Endodermal cell (in vitro differentiated cells): Measurements from ENCODE around the gene TMEM223. TPM values are rescaled to one million over a fixed set of nuclear protein-coding genes. Genes with fewer than 3 reads are reported as not detected.
A peak's percentile ranks its signal among the peaks of the same experiment; 100 is the strongest.

Source experiments
- DNase-seq: peaks from one replicate; pipeline ENCODE4 v3.0.0-alpha.2; 2017
- H3K27ac ChIP-seq: 2 replicates; pipeline ENCODE4 v1.5.1; 2013; ENCODE audit warnings: mild to moderate bottlenecking, low read depth, low read length, moderate library complexity
- H3K27me3 ChIP-seq: 2 replicates; pipeline ENCODE4 v1.6.1; 2013; ENCODE audit warnings: mild to moderate bottlenecking, low read length, moderate library complexity; ENCODE audit not compliant: insufficient read depth, control insufficient read depth, poor library complexity, severe bottlenecking
- H3K36me3 ChIP-seq: 2 replicates; pipeline ENCODE4 v1.7.0; 2013; ENCODE audit warnings: mild to moderate bottlenecking, low read length, moderate library complexity; ENCODE audit not compliant: control insufficient read depth, insufficient read depth
- H3K4me1 ChIP-seq: one replicate; pipeline ENCODE4 v1.7.0; 2013; ENCODE audit warnings: low read length; ENCODE audit not compliant: control insufficient read depth, insufficient read depth
- H3K4me3 ChIP-seq: 2 replicates; pipeline ENCODE4 v1.5.1; 2013; ENCODE audit warnings: mild to moderate bottlenecking, low read length, moderate library complexity
- H3K9ac ChIP-seq: 2 replicates; pipeline ENCODE4 v1.6.1; 2013; ENCODE audit warnings: mild to moderate bottlenecking, low read length, moderate library complexity; ENCODE audit not compliant: poor library complexity, severe bottlenecking; ENCODE audit errors: extremely low read depth
- H3K9me3 ChIP-seq: 2 replicates; pipeline ENCODE4 v1.6.1; 2013; ENCODE audit warnings: mild to moderate bottlenecking, low read length, moderate library complexity; ENCODE audit not compliant: control insufficient read depth
- H3K27ac Mint-ChIP-seq: 2 replicates; pipeline ENCODE4 v1.8.0; 2020; ENCODE audit warnings: mixed read lengths
- H3K27me3 Mint-ChIP-seq: 2 replicates; pipeline ENCODE4 v1.8.0; 2021; ENCODE audit warnings: mild to moderate bottlenecking, mixed read lengths; ENCODE audit not compliant: insufficient read depth
- H3K36me3 Mint-ChIP-seq: 2 replicates; pipeline ENCODE4 v1.8.0; 2020; ENCODE audit warnings: low read depth, mixed read lengths
- H3K4me1 Mint-ChIP-seq: 2 replicates; pipeline ENCODE4 v1.8.0; 2020; ENCODE audit warnings: mixed read lengths
- H3K4me3 Mint-ChIP-seq: 2 replicates; pipeline ENCODE4 v1.8.0; 2020; ENCODE audit warnings: mild to moderate bottlenecking, moderate library complexity, mixed read lengths
- H3K9me3 Mint-ChIP-seq: 2 replicates; pipeline ENCODE4 v1.8.0; 2020; ENCODE audit warnings: mild to moderate bottlenecking, mixed read lengths
- CTCF ChIP-seq: fragments of 200-600 bp; sonication (generic); conservative IDR thresholded peaks from 2 replicates; pipeline ENCODE4 v1.5.0; 2021; ENCODE audit warnings: antibody characterized with exemption, mild to moderate bottlenecking
- WGBS, 2 experiments: methylation state at CpG; one replicate each; pipeline versions ENCODE4 v1.1.5 to v1.1.7; 2013; ENCODE audit warnings: missing lambda C conversion rate in 2 of 2, mixed read lengths in 1 of 2; ENCODE audit not compliant: insufficient coverage in 1 of 2, insufficient read length in 1 of 2; 5-methylcytosine and 5-hydroxymethylcytosine counted together
- total RNA-seq, 2 donors: library from RNA; stranded (reverse); fragmentation: NEBNext Ultra II Directional in 1 of 2; extraction: Animal tissue kit (Norgen Biotek cat#: 25700) in 1 of 2; gene quantifications; 2 replicates in 1 of 2; 3 replicates in 1 of 2; pipeline ENCODE4 v1.2.1, GENCODE V29; 2021

Gene TMEM223
- total RNA-seq, 2 donors from 2014 or later: 18.4 to 21.0 TPM

- no peaks in the 10 kb centered on the region for H3K4me1 ChIP-seq
- no peak overlapping the region for H3K27ac ChIP-seq
- Mint-ChIP-seq H3K27me3 (no peaks in the 10 kb centered on the region), H3K4me1 (peaks cover 15% of the 10 kb centered on the region), H3K36me3 (peaks cover 37% of the 10 kb centered on the region), H3K4me3 (peak overlapping the region; percentile 92), H3K9me3 (no peaks in the 10 kb centered on the region), H3K27ac (peak overlapping the region; percentile 82)
- H3K27me3 ChIP-seq: no peaks in the 10 kb centered on the region
- 90 to 91% methylated on average over 2 to 3 of the region's 3 CpGs for WGBS, 2 experiments
- H3K36me3 ChIP-seq: peaks cover 47% of the 10 kb centered on the region
- H3K9ac ChIP-seq: no peak overlapping the region
- no peak for DNase-seq
- no peak for TF ChIP-seq CTCF
- H3K4me3 ChIP-seq: no peak overlapping the region
- H3K9me3 ChIP-seq: no peaks in the 10 kb centered on the region
Measured at GRCh38 chr11:62789576-62789975, 2.2 kb downstream of the TMEM223 start.

DNA sequence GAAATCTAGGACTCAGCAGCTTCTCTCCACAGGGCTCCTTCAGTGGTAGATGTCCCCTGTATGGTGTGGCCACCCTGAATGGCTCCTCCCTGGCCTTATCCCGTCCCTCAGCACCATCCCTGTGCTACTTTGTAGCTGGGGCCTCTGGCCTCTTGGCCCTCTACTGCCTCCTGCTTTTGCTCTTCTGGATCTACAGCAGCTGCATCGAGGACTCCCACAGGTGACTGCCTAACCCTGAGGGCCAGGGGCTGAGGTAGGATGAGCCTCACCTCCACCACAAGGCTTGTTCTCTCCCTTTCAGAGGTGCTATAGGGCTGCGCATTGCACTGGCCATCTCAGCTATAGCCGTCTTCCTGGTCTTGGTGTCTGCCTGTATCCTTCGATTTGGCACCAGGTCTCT lies 2.8 kb downstream of the TMEM223 start:
- peak; percentile 65 for DNase-seq
- H3K9ac ChIP-seq: no peak overlapping the region
- no peak overlapping the region for H3K4me3 ChIP-seq
- H3K9me3 Mint-ChIP-seq: no peaks in the 10 kb centered on the region
- H3K4me3 Mint-ChIP-seq: peak overlapping the region; percentile 89
- peak overlapping the region; percentile 82 for H3K27ac Mint-ChIP-seq
- peaks cover 15% of the 10 kb centered on the region for H3K4me1 Mint-ChIP-seq
- 91 to 93% methylated on average over 3 to 5 of the region's 5 CpGs for WGBS, 2 experiments
- peaks cover 43% of the 10 kb centered on the region for H3K36me3 ChIP-seq
- no peaks in the 10 kb centered on the region for H3K9me3 ChIP-seq
- TF ChIP-seq CTCF: peak; percentile 45
- peaks cover 31% of the 10 kb centered on the region for H3K36me3 Mint-ChIP-seq
- no peaks in the 10 kb centered on the region for H3K27me3 ChIP-seq
- H3K27me3 Mint-ChIP-seq: no peaks in the 10 kb centered on the region
- no peak overlapping the region for H3K27ac ChIP-seq
- H3K4me1 ChIP-seq: no peaks in the 10 kb centered on the region

DNA sequence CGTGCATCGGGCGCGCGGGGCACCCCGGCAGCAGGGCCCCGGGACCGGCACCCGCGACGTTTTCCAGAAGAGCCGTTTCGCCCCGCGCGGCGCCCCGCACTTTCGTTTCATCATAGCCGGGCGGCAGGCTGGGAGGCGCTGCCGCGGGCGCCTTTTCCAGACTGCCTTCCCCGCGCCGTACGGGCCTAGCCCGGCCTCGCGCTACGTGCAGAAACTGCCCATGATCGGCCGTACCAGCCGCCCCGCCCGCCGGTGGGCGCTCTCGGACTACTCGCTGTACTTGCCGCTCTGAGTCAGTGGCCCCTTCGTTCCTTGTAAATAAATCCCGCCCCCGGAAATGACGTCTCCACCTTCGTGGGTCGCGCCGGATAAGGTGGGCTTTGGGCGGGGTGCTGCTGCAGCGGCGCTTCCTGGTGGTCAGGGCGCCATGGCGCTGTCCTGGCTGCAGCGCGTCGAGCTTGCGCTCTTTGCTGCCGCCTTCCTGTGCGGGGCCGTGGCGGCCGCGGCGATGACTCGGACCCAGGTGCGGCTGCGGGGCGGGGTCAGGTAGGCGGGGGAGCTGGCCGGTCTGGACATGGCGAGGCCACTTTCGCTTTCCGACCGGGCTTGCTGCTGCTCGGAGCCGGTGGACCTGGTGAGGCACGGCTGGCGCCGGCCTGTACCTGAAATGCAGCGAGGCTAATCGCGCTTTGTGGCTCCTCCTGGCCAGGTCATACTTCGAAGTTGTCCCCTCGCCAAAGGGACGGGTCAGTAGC lies 4.6 kb downstream of the TMEM223 start, which contains the start of gene TMEM179B:
TMEM179B (plus strand) TSS at position 398 of the 755 bp plus-strand sequence; CDS start at position 428, 30 bp downstream.
- peaks cover 39% of the 10 kb centered on the region for H3K36me3 Mint-ChIP-seq
- Histone ChIP-seq H3K36me3 (peaks cover 39% of the 10 kb centered on the region), H3K27ac (peak within 1 kb of the TSS; percentile 80), H3K9ac (peak within 1 kb of the TSS; percentile 78), H3K4me3 (peak within 1 kb of the TSS; percentile 97), H3K4me1 (no peaks in the 10 kb centered on the region), H3K9me3 (no peaks in the 10 kb centered on the region), H3K27me3 (no peaks in the 10 kb centered on the region)
- no peak for TF ChIP-seq CTCF
- H3K4me3 Mint-ChIP-seq: peak within 1 kb of the TSS; percentile 89
- DNase-seq: peak; percentile 99
- WGBS, 2 experiments: 0 to 1% methylated on average over 37 to 88 of the region's 88 CpGs
- H3K9me3 Mint-ChIP-seq: no peaks in the 10 kb centered on the region
- peak within 1 kb of the TSS; percentile 97 for H3K27ac Mint-ChIP-seq
- peaks cover 12% of the 10 kb centered on the region for H3K4me1 Mint-ChIP-seq
- H3K27me3 Mint-ChIP-seq: no peaks in the 10 kb centered on the region
